ENCODE data around the gene CLRN2. TPM values are rescaled to one million over a fixed set of nuclear protein-coding genes. Genes with fewer than 3 reads are reported as not detected.

CLRN2 gene
- total RNA-seq, 6 donors from 2014 or later, result not detected

DNA sequence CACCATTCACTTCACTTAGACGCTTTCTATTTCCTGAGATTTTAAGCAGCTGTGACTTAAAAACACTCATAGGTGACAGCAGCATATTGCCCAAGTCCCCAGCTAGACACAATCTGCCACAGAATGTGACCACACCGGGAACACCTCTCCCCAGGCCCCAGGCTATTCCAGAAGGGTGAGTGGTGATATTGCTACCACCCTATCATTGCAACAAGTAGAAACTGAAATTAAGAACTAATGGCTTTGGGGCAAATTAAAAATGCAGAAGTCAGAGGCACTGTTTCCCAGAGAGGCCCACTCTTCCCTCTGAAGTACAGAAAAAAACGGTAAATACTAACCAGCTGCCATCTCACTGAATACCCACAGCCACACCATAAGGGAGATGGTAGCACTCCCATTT, 38.1 kb upstream of the CLRN2 start:
- Histone ChIP-seq H3K9me3 (no peaks in the 10 kb centered on the region), H3K27ac (no peak overlapping the region), H3K4me1 (no peaks in the 10 kb centered on the region), H3K36me3 (no peaks in the 10 kb centered on the region), H3K4me3 (no peak overlapping the region), H3K27me3 (no peaks in the 10 kb centered on the region)
- TF ChIP-seq, protein P1, sequence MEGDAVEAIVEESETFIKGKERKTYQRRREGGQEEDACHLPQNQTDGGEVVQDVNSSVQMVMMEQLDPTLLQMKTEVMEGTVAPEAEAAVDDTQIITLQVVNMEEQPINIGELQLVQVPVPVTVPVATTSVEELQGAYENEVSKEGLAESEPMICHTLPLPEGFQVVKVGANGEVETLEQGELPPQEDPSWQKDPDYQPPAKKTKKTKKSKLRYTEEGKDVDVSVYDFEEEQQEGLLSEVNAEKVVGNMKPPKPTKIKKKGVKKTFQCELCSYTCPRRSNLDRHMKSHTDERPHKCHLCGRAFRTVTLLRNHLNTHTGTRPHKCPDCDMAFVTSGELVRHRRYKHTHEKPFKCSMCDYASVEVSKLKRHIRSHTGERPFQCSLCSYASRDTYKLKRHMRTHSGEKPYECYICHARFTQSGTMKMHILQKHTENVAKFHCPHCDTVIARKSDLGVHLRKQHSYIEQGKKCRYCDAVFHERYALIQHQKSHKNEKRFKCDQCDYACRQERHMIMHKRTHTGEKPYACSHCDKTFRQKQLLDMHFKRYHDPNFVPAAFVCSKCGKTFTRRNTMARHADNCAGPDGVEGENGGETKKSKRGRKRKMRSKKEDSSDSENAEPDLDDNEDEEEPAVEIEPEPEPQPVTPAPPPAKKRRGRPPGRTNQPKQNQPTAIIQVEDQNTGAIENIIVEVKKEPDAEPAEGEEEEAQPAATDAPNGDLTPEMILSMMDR (IDR thresholded peaks at IDR 0.05), result no peak
- no peak for TF ChIP-seq POLR2A (IDR thresholded peaks at IDR 0.05)
- TF ChIP-seq POLR2AphosphoS5 (IDR thresholded peaks at IDR 0.05), result no peak
- TF ChIP-seq EP300 (IDR thresholded peaks at IDR 0.05), result no peak
- ATAC-seq (ENCODE audit: low FRiP score in 2 of 2) (no peak), DNase-seq (no peak)
- 64 to 74% methylated on average over 3 of the region's 3 CpGs for WGBS, 2 donors

DNA sequence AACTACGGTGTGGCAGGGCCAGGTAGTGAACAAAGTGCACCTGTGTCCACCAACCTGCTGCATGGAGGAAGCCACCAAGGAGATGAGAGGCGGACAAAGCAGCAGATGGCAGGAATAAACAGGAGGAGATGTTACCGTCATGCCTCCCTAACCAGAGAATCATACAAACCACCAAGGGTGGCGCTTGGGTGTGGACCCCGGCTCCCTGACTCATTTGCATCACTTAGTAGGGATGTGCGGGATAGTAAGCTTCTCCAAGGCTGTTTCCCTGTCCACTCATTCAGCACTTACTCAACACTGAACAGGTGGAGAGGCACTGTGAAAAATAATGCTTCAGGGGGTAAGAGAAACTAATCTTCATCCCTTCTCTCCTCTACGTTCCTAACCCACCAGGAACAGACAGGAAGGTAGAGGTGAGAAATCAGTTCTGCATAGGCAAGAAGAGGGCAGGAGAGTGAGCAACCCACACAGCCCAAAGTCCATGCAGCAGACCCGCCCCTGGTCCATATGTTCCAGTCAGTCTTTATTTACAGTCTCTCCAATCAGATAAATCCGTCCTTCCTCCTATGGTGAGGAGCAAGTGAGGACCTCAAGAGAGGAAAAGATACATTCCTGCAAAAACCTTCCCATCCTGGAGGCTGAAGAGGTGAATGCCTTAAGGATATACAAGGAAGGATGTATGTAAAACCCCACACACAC, 37.0 kb upstream of the CLRN2 start:
- Histone ChIP-seq H3K4me1 (no peaks in the 10 kb centered on the region), H3K36me3 (peaks cover 0 to 1% (median 0%) of the 10 kb centered on the region in 4 donors), H3K27ac (no peak overlapping the region), H3K9me3 (no peaks in the 10 kb centered on the region), H3K27me3 (no peaks in the 10 kb centered on the region), H3K4me3 (no peak overlapping the region)
- TF ChIP-seq POLR2A (IDR thresholded peaks at IDR 0.05) (no peak), EP300 (IDR thresholded peaks at IDR 0.05) (no peak), POLR2AphosphoS5 (IDR thresholded peaks at IDR 0.05) (no peak)
- TF ChIP-seq, protein P1 (IDR thresholded peaks at IDR 0.05), result no peak
- DNase-seq, result no peak
- WGBS, 2 donors, result 87 to 93% methylated on average over 9 of the region's 9 CpGs
- ATAC-seq (ENCODE audit: low FRiP score in 2 of 2), result no peak

DNA sequence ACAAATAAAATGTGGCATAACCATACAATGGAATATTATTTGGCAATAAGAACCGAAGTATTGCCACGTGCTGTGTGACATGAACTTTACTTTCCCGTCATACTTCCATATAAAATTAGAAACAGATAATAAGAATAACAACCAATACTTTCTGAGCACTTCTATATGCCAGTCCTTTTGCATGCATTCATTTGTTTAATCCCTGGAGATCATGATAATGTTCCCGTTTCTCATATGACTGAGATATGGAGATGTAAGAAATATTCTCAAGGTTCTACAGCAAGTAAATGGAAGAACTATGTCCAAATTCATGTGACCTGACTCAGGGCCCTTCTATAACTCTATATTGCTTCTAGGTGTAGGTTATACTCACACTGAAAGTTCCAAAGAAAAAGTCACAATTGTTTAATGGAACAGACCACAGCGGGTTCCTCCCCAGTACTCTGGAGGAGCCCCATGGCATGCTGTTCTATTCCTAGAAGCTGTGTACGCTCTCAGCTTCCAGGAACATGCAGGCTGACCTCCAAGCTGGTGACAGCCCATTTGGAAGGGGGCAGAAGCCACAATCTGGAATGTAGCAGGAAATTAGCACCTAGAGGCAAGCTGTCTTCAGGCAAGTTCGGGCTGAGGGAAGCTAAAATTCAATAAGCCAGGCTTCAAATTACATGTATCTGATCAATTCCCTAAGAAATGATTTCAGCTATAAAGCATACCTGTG, 34.6 kb upstream of the CLRN2 start:
- ATAC-seq (ENCODE audit: low FRiP score in 2 of 2) (no peak), DNase-seq (no peak)
- Histone ChIP-seq H3K4me3 (no peak overlapping the region), H3K4me1 (no peaks in the 10 kb centered on the region), H3K27ac (no peak overlapping the region), H3K9me3 (no peaks in the 10 kb centered on the region), H3K27me3 (no peaks in the 10 kb centered on the region), H3K36me3 (peaks cover 0 to 13% (median under 1%) of the 10 kb centered on the region in 4 donors)
- 79 to 88% methylated on average over 7 of the region's 7 CpGs for WGBS, 2 donors
- TF ChIP-seq, protein P1 (IDR thresholded peaks at IDR 0.05), result no peak
- TF ChIP-seq POLR2AphosphoS5 (IDR thresholded peaks at IDR 0.05) (no peak), POLR2A (IDR thresholded peaks at IDR 0.05) (no peak), EP300 (IDR thresholded peaks at IDR 0.05) (no peak)

DNA sequence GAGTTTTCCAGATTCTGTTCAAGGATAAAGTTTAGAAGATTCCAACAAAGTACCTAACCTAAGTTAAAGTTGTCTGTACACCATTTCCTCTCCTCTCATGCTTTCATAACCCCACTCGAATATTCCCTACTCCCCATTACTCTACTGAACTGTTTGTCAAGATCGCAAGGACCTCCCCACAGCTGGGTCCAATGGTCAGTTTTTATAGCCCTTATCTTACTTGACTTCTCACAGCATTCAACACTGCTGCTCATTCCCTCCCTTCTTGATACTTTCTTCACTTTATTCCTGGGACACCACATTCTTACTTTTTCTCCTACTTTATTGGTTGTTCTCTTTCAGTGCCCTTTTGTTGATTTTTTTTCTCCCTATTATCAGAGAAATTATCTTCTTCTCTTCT, 34.0 kb upstream of the CLRN2 start:
- 97 to 98% methylated on average over 2 of the region's 2 CpGs for WGBS, 2 donors

More for the DNA sequence above, 34.0 kb upstream of the CLRN2 start:
- Histone ChIP-seq H3K27me3 (no peaks in the 10 kb centered on the region), H3K9me3 (no peaks in the 10 kb centered on the region), H3K4me3 (no peak overlapping the region), H3K27ac (no peak overlapping the region), H3K4me1 (no peaks in the 10 kb centered on the region), H3K36me3 (peaks cover 0 to 14% (median 5%) of the 10 kb centered on the region in 4 donors)
- TF ChIP-seq POLR2AphosphoS5 (IDR thresholded peaks at IDR 0.05), result no peak
- TF ChIP-seq, protein P1 (IDR thresholded peaks at IDR 0.05), result no peak
- ATAC-seq (ENCODE audit: low FRiP score in 2 of 2) (no peak), DNase-seq (no peak)
